ENCODE data around the gene EIF4E1B.
A peak's percentile ranks its signal among the peaks of the same experiment; 100 is the strongest.

The EIF4E1B gene

GRCh38 chr5:176639981-176640380 lies 9.5 kb downstream of the EIF4E1B start:
- in situ Hi-C loops (cut with MboI; ENCODE audit: low sequenced_read_pairs), result no loop called here
- Histone ChIP-seq H3K36me3 (replicated peaks) (no peaks in the 10 kb centered on the region), H3K4me3 (no peak overlapping the region), H3K27me3 (ENCODE audit: low read depth) (peaks cover 5% of the 10 kb centered on the region; the same call in 1 of the 2 replicates), H3K4me1 (0 out of 2 replicates have a peak, but pooled peaks cover 3% of the 10 kb centered on the region), H3K9me3 (no peaks in the 10 kb centered on the region)
- no peak for DNase-seq (ENCODE audit: low spot score in 2 of 2)

GRCh38 chr5:176640616-176641015 lies 10.1 kb downstream of the EIF4E1B start:
- no peaks in the 10 kb centered on the region for H3K9me3 ChIP-seq
- H3K36me3 ChIP-seq (replicated peaks), result no peaks in the 10 kb centered on the region
- 0 out of 2 replicates have a peak, but pooled peaks cover 3% of the 10 kb centered on the region for H3K4me1 ChIP-seq
- in situ Hi-C loops (cut with MboI; ENCODE audit: low sequenced_read_pairs), result no loop called here
- H3K27me3 ChIP-seq (ENCODE audit: low read depth), result peaks cover 5% of the 10 kb centered on the region; the same call in 1 of the 2 replicates
- no peak overlapping the region for H3K4me3 ChIP-seq
- no peak for DNase-seq (ENCODE audit: low spot score in 2 of 2)

GRCh38 chr5:176642675-176643490 lies 12.4 kb downstream of the EIF4E1B start:
- no peak for DNase-seq (ENCODE audit: low spot score in 2 of 2)
- peaks cover 3% of the 10 kb centered on the region; the same call in 1 of the 2 replicates for H3K27me3 ChIP-seq (ENCODE audit: low read depth)
- in situ Hi-C loops (cut with MboI; ENCODE audit: low sequenced_read_pairs), result no loop called here
- H3K4me1 ChIP-seq, result peaks cover 6% of the 10 kb centered on the region
- no peak overlapping the region for H3K4me3 ChIP-seq
- H3K9me3 ChIP-seq, result no peaks in the 10 kb centered on the region
- H3K36me3 ChIP-seq (replicated peaks), result no peaks in the 10 kb centered on the region

GRCh38 chr5:176643491-176644219 lies 13.2 kb downstream of the EIF4E1B start:
- no peaks in the 10 kb centered on the region for H3K27me3 ChIP-seq (ENCODE audit: low read depth)
- H3K36me3 ChIP-seq (replicated peaks), result no peaks in the 10 kb centered on the region
- H3K4me1 ChIP-seq, result peaks cover 9% of the 10 kb centered on the region
- no peaks in the 10 kb centered on the region for H3K9me3 ChIP-seq
- H3K4me3 ChIP-seq, result no peak overlapping the region
- no peak for DNase-seq (ENCODE audit: low spot score in 2 of 2)
- in situ Hi-C loops (cut with MboI; ENCODE audit: low sequenced_read_pairs), result no loop called here

GRCh38 chr5:176644294-176644693 lies 13.8 kb downstream of the EIF4E1B start:
- DNase-seq (ENCODE audit: low spot score in 2 of 2), result no peak
- H3K4me1 ChIP-seq, result peaks cover 9% of the 10 kb centered on the region
- no peaks in the 10 kb centered on the region for H3K36me3 ChIP-seq (replicated peaks)
- in situ Hi-C loops (cut with MboI; ENCODE audit: low sequenced_read_pairs), result no loop called here
- no peaks in the 10 kb centered on the region for H3K27me3 ChIP-seq (ENCODE audit: low read depth)
- no peaks in the 10 kb centered on the region for H3K9me3 ChIP-seq
- no peak overlapping the region for H3K4me3 ChIP-seq

DNA sequence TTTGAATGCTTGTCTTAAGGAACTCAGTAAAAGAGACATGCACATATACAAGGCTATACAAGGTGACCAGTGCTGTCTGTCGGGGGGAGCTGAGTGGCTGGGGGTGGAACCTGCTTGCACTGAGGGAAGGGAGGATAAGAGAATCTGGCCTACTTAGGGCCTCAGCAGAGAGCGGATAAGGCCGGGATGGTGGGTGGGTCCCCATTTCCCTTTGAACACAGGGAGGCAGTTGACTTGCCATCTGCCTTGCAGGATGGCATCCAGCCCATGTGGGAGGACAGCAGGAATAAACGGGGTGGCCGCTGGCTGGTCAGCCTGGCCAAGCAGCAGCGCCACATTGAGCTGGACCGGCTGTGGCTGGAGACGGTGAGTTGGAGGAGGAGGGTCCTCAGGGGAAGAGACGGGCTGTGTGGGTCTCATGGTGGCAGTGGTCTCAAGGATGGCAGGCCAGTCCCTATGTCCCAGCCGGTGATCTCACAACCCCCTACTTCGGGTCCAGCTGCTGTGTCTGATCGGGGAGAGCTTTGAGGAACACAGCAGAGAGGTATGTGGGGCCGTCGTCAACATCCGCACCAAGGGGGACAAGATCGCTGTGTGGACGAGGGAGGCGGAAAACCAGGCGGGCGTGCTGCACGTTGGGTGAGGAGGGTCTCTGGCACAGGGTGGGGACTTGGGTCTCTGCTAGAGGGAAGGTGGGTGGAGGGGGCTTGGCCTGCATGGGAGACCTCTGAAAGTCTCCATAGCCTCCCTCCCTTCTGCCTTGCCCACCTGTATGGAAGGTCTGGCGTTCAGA lies 14.6 kb downstream of the EIF4E1B start:
- Histone ChIP-seq H3K4me3 (no peak overlapping the region), H3K36me3 (replicated peaks) (no peaks in the 10 kb centered on the region), H3K9me3 (no peaks in the 10 kb centered on the region), H3K4me1 (peaks cover 9% of the 10 kb centered on the region), H3K27me3 (ENCODE audit: low read depth) (no peaks in the 10 kb centered on the region)
- in situ Hi-C loops (cut with MboI; ENCODE audit: low sequenced_read_pairs), result no loop called here
- DNase-seq (ENCODE audit: low spot score in 2 of 2), result no peak

GRCh38 chr5:176646049-176646706 lies 15.7 kb downstream of the EIF4E1B start:
- peaks cover 9% of the 10 kb centered on the region for H3K4me1 ChIP-seq
- no peaks in the 10 kb centered on the region for H3K9me3 ChIP-seq
- H3K36me3 ChIP-seq (replicated peaks), result no peaks in the 10 kb centered on the region
- no peak overlapping the region for H3K4me3 ChIP-seq
- in situ Hi-C loops (cut with MboI; ENCODE audit: low sequenced_read_pairs), result no loop called here
- no peaks in the 10 kb centered on the region for H3K27me3 ChIP-seq (ENCODE audit: low read depth)
- no peak for DNase-seq (ENCODE audit: low spot score in 2 of 2)

GRCh38 chr5:176646707-176647029 lies 16.2 kb downstream of the EIF4E1B start:
- no peaks in the 10 kb centered on the region for H3K27me3 ChIP-seq (ENCODE audit: low read depth)
- in situ Hi-C loops (cut with MboI; ENCODE audit: low sequenced_read_pairs), result no loop called here
- no peak for DNase-seq (ENCODE audit: low spot score in 2 of 2)
- peaks cover 9% of the 10 kb centered on the region for H3K4me1 ChIP-seq
- peak overlapping the region; percentile 22 for H3K4me3 ChIP-seq
- H3K36me3 ChIP-seq (replicated peaks), result no peaks in the 10 kb centered on the region
- no peaks in the 10 kb centered on the region for H3K9me3 ChIP-seq

DNA sequence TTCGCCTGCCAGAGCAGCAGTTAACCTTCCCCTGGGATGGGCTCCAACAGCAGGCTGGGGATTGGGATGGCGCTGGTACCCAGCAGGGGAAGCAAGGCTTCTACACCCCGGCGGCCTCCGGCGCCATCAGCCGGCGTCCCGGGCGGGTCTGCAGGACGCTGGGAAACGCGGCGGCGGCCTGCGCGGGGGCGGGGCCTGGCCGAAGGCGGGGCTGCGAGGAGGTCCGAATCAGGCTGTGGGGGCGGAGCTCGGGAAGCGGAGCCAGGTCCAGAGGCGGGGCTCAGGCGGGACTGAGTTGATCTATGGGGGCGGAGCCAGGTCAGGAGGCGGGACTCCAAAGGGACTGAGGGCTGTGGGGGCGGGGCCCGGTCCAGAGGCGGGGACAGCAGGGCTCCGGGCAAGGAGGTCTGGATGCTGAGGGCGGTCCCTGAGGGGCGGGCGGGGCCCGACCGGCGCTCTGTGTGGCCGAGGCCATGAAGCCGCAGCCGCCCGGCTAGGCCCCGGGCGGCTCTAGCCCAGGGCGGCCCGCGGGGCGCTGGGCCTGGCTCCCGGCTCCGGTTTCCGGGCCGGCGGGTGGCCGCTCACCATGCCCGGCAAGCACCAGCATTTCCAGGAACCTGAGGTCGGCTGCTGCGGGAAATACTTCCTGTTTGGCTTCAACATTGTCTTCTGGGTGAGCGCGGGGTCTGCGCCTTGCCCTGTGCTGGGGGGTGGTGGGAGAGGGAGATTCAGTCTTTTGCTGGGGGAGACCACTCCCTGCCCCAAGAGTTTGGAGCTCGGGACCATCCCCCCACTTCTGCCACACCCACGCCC lies 16.8 kb downstream of the EIF4E1B start, which contains the start of gene TSPAN17:
Gene TSPAN17, plus strand, starts transcription at position 455 of the 813 bp plus-strand sequence. Its CDS starts 132 bp downstream, at position 587.
- peak; percentile 97 to 100 for DNase-seq (ENCODE audit: low spot score in 2 of 2)
- Histone ChIP-seq H3K4me3 (peak within 1 kb of the TSS; percentile 59), H3K9me3 (no peaks in the 10 kb centered on the region), H3K27me3 (ENCODE audit: low read depth) (no peaks in the 10 kb centered on the region), H3K4me1 (peaks cover 9% of the 10 kb centered on the region), H3K36me3 (replicated peaks) (no peaks in the 10 kb centered on the region)
- in situ Hi-C loops (cut with MboI; ENCODE audit: low sequenced_read_pairs), result no loop called here

- no peaks in the 10 kb centered on the region for H3K36me3 ChIP-seq (replicated peaks)
- H3K4me3 ChIP-seq, result peak overlapping the region; percentile 59
- no peaks in the 10 kb centered on the region for H3K9me3 ChIP-seq
- in situ Hi-C loops (cut with MboI; ENCODE audit: low sequenced_read_pairs), result no loop called here
- peaks cover 9% of the 10 kb centered on the region for H3K4me1 ChIP-seq
- H3K27me3 ChIP-seq (ENCODE audit: low read depth), result no peaks in the 10 kb centered on the region
- peak; percentile 26 to 82 for DNase-seq (ENCODE audit: low spot score in 2 of 2)
Observed at GRCh38 chr5:176647843-176648473, 17.5 kb downstream of the EIF4E1B start.

GRCh38 chr5:176648474-176649194 lies 18.2 kb downstream of the EIF4E1B start:
- Histone ChIP-seq H3K4me1 (peaks cover 9% of the 10 kb centered on the region), H3K27me3 (ENCODE audit: low read depth) (no peaks in the 10 kb centered on the region), H3K4me3 (peak overlapping the region; percentile 59), H3K36me3 (replicated peaks) (no peaks in the 10 kb centered on the region), H3K9me3 (no peaks in the 10 kb centered on the region)
- DNase-seq (ENCODE audit: low spot score in 2 of 2), result no peak
- in situ Hi-C loops (cut with MboI; ENCODE audit: low sequenced_read_pairs), result no loop called here

DNA sequence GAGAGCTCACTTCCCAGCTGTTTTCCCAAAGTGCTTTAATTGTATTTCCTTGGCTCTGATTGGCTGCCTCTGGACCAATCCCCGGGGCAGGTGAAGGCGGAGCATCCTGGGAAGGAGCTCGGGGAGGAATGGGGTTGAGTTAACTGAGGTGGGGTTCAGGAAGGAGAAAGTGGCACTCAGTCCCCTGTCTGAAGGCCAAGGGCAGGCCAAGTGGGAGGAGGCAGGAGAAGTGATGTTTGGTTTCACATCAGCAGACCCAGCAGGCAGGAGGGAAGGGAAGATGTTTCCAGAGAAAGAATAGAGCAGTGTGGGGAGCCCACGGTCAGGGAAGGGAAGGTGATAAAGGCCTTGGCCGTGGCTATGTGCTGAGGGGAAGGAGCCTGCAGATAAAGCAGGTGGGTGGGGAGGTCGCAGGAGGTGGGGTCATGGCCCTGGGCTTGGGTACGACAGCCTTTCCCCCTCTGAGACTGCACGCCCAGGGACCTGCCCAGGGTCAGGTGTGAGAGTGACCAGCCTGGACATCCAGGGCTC lies 19.9 kb downstream of the EIF4E1B start:
- in situ Hi-C loops (cut with MboI; ENCODE audit: low sequenced_read_pairs), result no loop called here
- H3K9me3 ChIP-seq, result no peaks in the 10 kb centered on the region
- peaks cover 6% of the 10 kb centered on the region for H3K4me1 ChIP-seq
- no peaks in the 10 kb centered on the region for H3K27me3 ChIP-seq (ENCODE audit: low read depth)
- no peak for DNase-seq (ENCODE audit: low spot score in 2 of 2)
- no peak overlapping the region for H3K4me3 ChIP-seq
- no peaks in the 10 kb centered on the region for H3K36me3 ChIP-seq (replicated peaks)
